T-helper 1 cell (primary cell): Measurements from ENCODE around the gene CLSTN2.

Source experiments
- DNase-seq, 5 donors: peaks; one replicate each; pipeline ENCODE4 v3.0.0-alpha.2; 2012 to 2020

Gene CLSTN2

GRCh38 chr3:140053794-140054193, 118.8 kb downstream of the CLSTN2 start:
- no peak for DNase-seq

GRCh38 chr3:140055092-140055791, 120.3 kb downstream of the CLSTN2 start:
- DNase-seq = no peak

- no peak for DNase-seq
Observed at GRCh38 chr3:140056047-140056446, 121.1 kb downstream of the CLSTN2 start.

GRCh38 chr3:140061211-140061610, 126.2 kb downstream of the CLSTN2 start:
- DNase-seq = no peak

GRCh38 chr3:140062461-140062860, 127.5 kb downstream of the CLSTN2 start:
- DNase-seq = no peak

GRCh38 chr3:140067487-140067886, 132.5 kb downstream of the CLSTN2 start:
- DNase-seq = no peak

GRCh38 chr3:140068494-140069017, 133.6 kb downstream of the CLSTN2 start:
- DNase-seq = no peak

- no peak for DNase-seq
Observed at GRCh38 chr3:140073278-140074045, 138.5 kb downstream of the CLSTN2 start.

- no peak for DNase-seq
Observed at GRCh38 chr3:140076552-140076951, 141.6 kb downstream of the CLSTN2 start.

GRCh38 chr3:140077406-140077805, 142.4 kb downstream of the CLSTN2 start:
- DNase-seq = no peak

- no peak for DNase-seq
Observed at GRCh38 chr3:140078343-140078742, 143.4 kb downstream of the CLSTN2 start.

- DNase-seq = no peak
Observed at GRCh38 chr3:140078940-140079339, 144.0 kb downstream of the CLSTN2 start.

- no peak for DNase-seq
Observed at GRCh38 chr3:140081887-140082286, 146.9 kb downstream of the CLSTN2 start.

- DNase-seq = no peak
Observed at GRCh38 chr3:140085001-140085400, 150.0 kb downstream of the CLSTN2 start.

GRCh38 chr3:140086642-140087041, 151.7 kb downstream of the CLSTN2 start:
- DNase-seq = no peak

GRCh38 chr3:140088058-140088457, 153.1 kb downstream of the CLSTN2 start:
- no peak for DNase-seq

- DNase-seq = no peak
Observed at GRCh38 chr3:140088513-140088912, 153.5 kb downstream of the CLSTN2 start.

- no peak for DNase-seq
Observed at GRCh38 chr3:140089403-140090072, 154.6 kb downstream of the CLSTN2 start.

GRCh38 chr3:140091143-140091542, 156.2 kb downstream of the CLSTN2 start:
- DNase-seq = no peak

- no peak for DNase-seq
Observed at GRCh38 chr3:140092848-140093536, 158.0 kb downstream of the CLSTN2 start.

- no peak for DNase-seq
Observed at GRCh38 chr3:140093742-140094141, 158.8 kb downstream of the CLSTN2 start.

- DNase-seq = no peak
Observed at GRCh38 chr3:140094487-140094886, 159.5 kb downstream of the CLSTN2 start.

- no peak for DNase-seq
Observed at GRCh38 chr3:140096037-140096436, 161.1 kb downstream of the CLSTN2 start.
